Activated CD8-positive, alpha-beta T cell treated with anti-CD3 and anti-CD28 coated beads for 36 hours (primary cell): ENCODE data around the gene TJP3. TPM values are rescaled to one million over a fixed set of nuclear protein-coding genes. Genes with fewer than 3 reads are reported as not detected.

Experiments used
- ATAC-seq: fragments of 200-7000 bp; cut with Tn5 transposase; one replicate; pipeline ENCODE4 v1.10.0; 2021; ENCODE audit warnings: mild to moderate bottlenecking, moderate library complexity
- CTCF ChIA-PET: fragments of 350-600 bp; sonication (Branson Sonifier 250); formaldehyde crosslinking; loops from one replicate; lab custom pipeline; 2021; ENCODE audit warnings: antibody characterized with exemption; lab: Charles Lee
- POLR2A ChIA-PET: fragments of 350-600 bp; sonication (Branson Sonifier 250); formaldehyde crosslinking; loops from one replicate; lab custom pipeline; 2021; ENCODE audit warnings: antibody characterized with exemption; lab: Charles Lee
- DNase-seq: peaks from one replicate; pipeline ENCODE4 v3.0.0-alpha.2; 2020
- H3K27ac Mint-ChIP-seq: one replicate; pipeline ENCODE4 v1.8.0; 2021; ENCODE audit warnings: mild to moderate bottlenecking, mixed read lengths
- H3K27me3 Mint-ChIP-seq: one replicate; pipeline ENCODE4 v1.8.0; 2021; ENCODE audit warnings: mixed read lengths
- H3K36me3 Mint-ChIP-seq: one replicate; pipeline ENCODE4 v1.8.0; 2021; ENCODE audit warnings: low read depth, mixed read lengths
- H3K4me1 Mint-ChIP-seq: one replicate; pipeline ENCODE4 v1.8.0; 2021; ENCODE audit warnings: low read depth, mixed read lengths
- H3K4me3 Mint-ChIP-seq: one replicate; pipeline ENCODE4 v1.8.0; 2021; ENCODE audit warnings: mild to moderate bottlenecking, moderate library complexity, mixed read lengths
- H3K9me3 Mint-ChIP-seq: one replicate; pipeline ENCODE4 v1.8.0; 2021; ENCODE audit warnings: mixed read lengths
- CTCF ChIP-seq: fragments of 200-600 bp; IDR thresholded peaks from one replicate; pipeline ENCODE4 v1.8.0; 2022; ENCODE audit warnings: antibody characterized with exemption, mild to moderate bottlenecking
- intact Hi-C: fragments of 100-400 bp; cut with micrococcal nuclease; formaldehyde crosslinking; loops from one replicate; pipeline ENCODE4 v1.10.0; 2022
- total RNA-seq, 2 experiments: library from RNA; stranded (reverse); gene quantifications; one replicate each; pipeline ENCODE4 v1.2.3, GENCODE V29; 2021

The TJP3 gene
- total RNA-seq, 2 experiments from 2014 or later, result 0.69 to 2.4 TPM

GRCh38 chr19:3778104-3778867 is 70.1 kb downstream of the TJP3 start:
- Mint-ChIP-seq H3K36me3 (peaks cover 30% of the 10 kb centered on the region), H3K4me1 (no peaks in the 10 kb centered on the region), H3K27me3 (no peaks in the 10 kb centered on the region), H3K4me3 (no peak overlapping the region), H3K9me3 (peaks cover 17% of the 10 kb centered on the region), H3K27ac (no peak overlapping the region)
- CTCF ChIA-PET, result no interaction called here
- POLR2A ChIA-PET, result interaction anchor here (0.7 kb wide), 1 partner anchor 16 kb away, joined by 3 read pairs; no protein-coding TSS in a partner anchor
- intact Hi-C loops, result no loop called here
- DNase-seq (no peak), ATAC-seq (no peak)
- no peak for TF ChIP-seq CTCF

- no peak for DNase-seq
- no peak for ATAC-seq
- H3K4me1 Mint-ChIP-seq, result peaks cover 2% of the 10 kb centered on the region
- intact Hi-C loops, result no loop called here
- peaks cover 17% of the 10 kb centered on the region for H3K9me3 Mint-ChIP-seq
- H3K27ac Mint-ChIP-seq, result no peak overlapping the region
- POLR2A ChIA-PET, result interaction anchor here (0.5 to 0.8 kb wide), 4 partner anchors 15 to 206 kb away, joined by 3 read pairs; partner anchors contain the start of gene EEF2
- peaks cover 34% of the 10 kb centered on the region for H3K36me3 Mint-ChIP-seq
- CTCF ChIA-PET, result interaction anchor here (1.5 kb wide), 1 partner anchor 43 kb away, joined by 6 read pairs; no protein-coding TSS in a partner anchor
- no peak for TF ChIP-seq CTCF
- H3K4me3 Mint-ChIP-seq, result no peak overlapping the region
- H3K27me3 Mint-ChIP-seq, result no peaks in the 10 kb centered on the region
Observed at GRCh38 chr19:3778899-3779723, 70.9 kb downstream of the TJP3 start.

GRCh38 chr19:3780786-3781304 is 72.7 kb downstream of the TJP3 start:
- Mint-ChIP-seq H3K36me3 (peaks cover 39% of the 10 kb centered on the region), H3K4me1 (peaks cover 5% of the 10 kb centered on the region), H3K9me3 (peaks cover 17% of the 10 kb centered on the region), H3K27ac (no peak overlapping the region), H3K4me3 (no peak overlapping the region), H3K27me3 (no peaks in the 10 kb centered on the region)
- no peak for TF ChIP-seq CTCF
- intact Hi-C loops, result loop anchor here (5.0 kb wide), 1 partner anchor 41 kb away; no protein-coding TSS in a partner anchor
- ChIA-PET POLR2A (interaction anchor here (1.5 kb wide), 3 partner anchors 10 to 17 kb away, joined by 3 to 5 read pairs (median 4); no protein-coding TSS in a partner anchor), CTCF (interaction anchor here (0.8 to 1.5 kb wide), 3 partner anchors 18 to 68 kb away, joined by 3 to 6 read pairs (median 3); partner anchors contain the start of gene MRPL54)
- DNase-seq (no peak), ATAC-seq (no peak)

GRCh38 chr19:3781603-3782002 is 73.4 kb downstream of the TJP3 start:
- ChIA-PET CTCF (interaction anchor here (1.2 to 2.9 kb wide), 2 partner anchors 19 kb away, joined by 3 to 15 read pairs; partner anchors contain the start of genes APBA3 and MRPL54), POLR2A (interaction anchor here (1.1 to 1.5 kb wide), 3 partner anchors 9 to 31 kb away, joined by 3 to 5 read pairs (median 4); no protein-coding TSS in a partner anchor)
- intact Hi-C loops, result loop anchor here (5.0 kb wide), 1 partner anchor 41 kb away; no protein-coding TSS in a partner anchor
- Mint-ChIP-seq H3K27me3 (no peaks in the 10 kb centered on the region), H3K9me3 (peaks cover 17% of the 10 kb centered on the region), H3K4me1 (peaks cover 6% of the 10 kb centered on the region), H3K4me3 (no peak overlapping the region), H3K27ac (no peak overlapping the region), H3K36me3 (peaks cover 37% of the 10 kb centered on the region)
- ATAC-seq (no peak), DNase-seq (no peak)
- TF ChIP-seq CTCF, result no peak
